ENCODE measurements around the gene PDIA2.

GRCh38 chr16:324201-324450 lies 41.2 kb downstream of the PDIA2 start:
- TF ChIP-seq CTCF (IDR thresholded peaks at IDR 0.05), result no peak
- TF ChIP-seq POLR2A (IDR thresholded peaks at IDR 0.05), result no peak

Measured in vagina (tissue), 2 donors.